Suprapubic skin (tissue), 4 donors: Measurements from ENCODE around the gene SYT11. TPM values are rescaled to one million over a fixed set of nuclear protein-coding genes. Genes with fewer than 3 reads are reported as not detected.

Experiments used
- DNase-seq, 2 donors: peaks; one replicate each; pipeline ENCODE4 v3.0.0-alpha.2; 2019; ENCODE audit warnings: low spot score in 2 of 2
- H3K27ac ChIP-seq: fragments of 200-600 bp; sonication (generic); one replicate; pipeline ENCODE4 v1.5.1; 2019
- H3K27me3 ChIP-seq: fragments of 200-600 bp; sonication (generic); one replicate; pipeline ENCODE4 v1.5.1; 2019
- H3K36me3 ChIP-seq: fragments of 200-600 bp; sonication (generic); one replicate; pipeline ENCODE4 v1.5.1; 2019
- H3K4me1 ChIP-seq: fragments of 200-600 bp; sonication (generic); one replicate; pipeline ENCODE4 v1.5.1; 2019
- H3K4me3 ChIP-seq: fragments of 200-600 bp; sonication (generic); one replicate; pipeline ENCODE4 v1.5.1; 2019; ENCODE audit warnings: mild to moderate bottlenecking
- H3K9me3 ChIP-seq: fragments of 200-600 bp; sonication (generic); one replicate; pipeline ENCODE4 v1.5.1; 2019
- EP300 ChIP-seq: sonication (generic); formaldehyde crosslinking; IDR thresholded peaks from one replicate; pipeline ENCODE4 v1.6.1; 2017; ENCODE audit warnings: antibody characterized with exemption
- POLR2A ChIP-seq, 2 donors: fragments of 450-650 bp; IDR thresholded peaks; one replicate each; pipeline ENCODE4 v1.6.1; 2017; ENCODE audit warnings: antibody characterized with exemption in 2 of 2, mild to moderate bottlenecking in 2 of 2, moderate library complexity in 2 of 2
- POLR2AphosphoS5 ChIP-seq, 3 donors: sonication (generic); formaldehyde crosslinking; IDR thresholded peaks; one replicate each; pipeline ENCODE4 v1.6.1; 2017; ENCODE audit warnings: antibody characterized with exemption in 3 of 3
- WGBS: methylation state at CpG from one replicate; pipeline ENCODE4 v1.1.5; 2018; 5-methylcytosine and 5-hydroxymethylcytosine counted together
- total RNA-seq, 4 donors: library from RNA; depleted of rRNA; stranded (reverse); fragments of >200 nt; gene quantifications; one replicate each; pipeline ENCODE4 v1.1.0, GENCODE V29; 2016
- TF ChIP-seq, protein P1 (sequence below), 2 donors: fragments of 200-600 bp in 1 of 2; fragments of 450-650 bp in 1 of 2; sonication (generic) in 1 of 2; IDR thresholded peaks; one replicate each; pipeline ENCODE4 v1.5.1; 2016 to 2019; ENCODE audit warnings: antibody characterized with exemption in 2 of 2, mild to moderate bottlenecking in 1 of 2, moderate library complexity in 1 of 2

Gene SYT11
- total RNA-seq, 4 donors from 2014 or later: 2.2 to 3.3 (median 2.7) TPM

GRCh38 chr1:155840386-155840785 is 19.0 kb upstream of the SYT11 start:
- no peak for DNase-seq
- H3K4me1 ChIP-seq: peaks cover 3% of the 10 kb centered on the region
- no peak overlapping the region for H3K4me3 ChIP-seq
- WGBS: 88% methylated on average over 5 of the region's 5 CpGs
- H3K36me3 ChIP-seq: peaks cover 7% of the 10 kb centered on the region
- H3K27ac ChIP-seq: no peak overlapping the region
- H3K9me3 ChIP-seq: no peaks in the 10 kb centered on the region
- TF ChIP-seq EP300 (no peak), POLR2AphosphoS5 (IDR thresholded peaks at IDR 0.05) (no peak), POLR2A (IDR thresholded peaks at IDR 0.05) (no peak)
- TF ChIP-seq, protein P1, sequence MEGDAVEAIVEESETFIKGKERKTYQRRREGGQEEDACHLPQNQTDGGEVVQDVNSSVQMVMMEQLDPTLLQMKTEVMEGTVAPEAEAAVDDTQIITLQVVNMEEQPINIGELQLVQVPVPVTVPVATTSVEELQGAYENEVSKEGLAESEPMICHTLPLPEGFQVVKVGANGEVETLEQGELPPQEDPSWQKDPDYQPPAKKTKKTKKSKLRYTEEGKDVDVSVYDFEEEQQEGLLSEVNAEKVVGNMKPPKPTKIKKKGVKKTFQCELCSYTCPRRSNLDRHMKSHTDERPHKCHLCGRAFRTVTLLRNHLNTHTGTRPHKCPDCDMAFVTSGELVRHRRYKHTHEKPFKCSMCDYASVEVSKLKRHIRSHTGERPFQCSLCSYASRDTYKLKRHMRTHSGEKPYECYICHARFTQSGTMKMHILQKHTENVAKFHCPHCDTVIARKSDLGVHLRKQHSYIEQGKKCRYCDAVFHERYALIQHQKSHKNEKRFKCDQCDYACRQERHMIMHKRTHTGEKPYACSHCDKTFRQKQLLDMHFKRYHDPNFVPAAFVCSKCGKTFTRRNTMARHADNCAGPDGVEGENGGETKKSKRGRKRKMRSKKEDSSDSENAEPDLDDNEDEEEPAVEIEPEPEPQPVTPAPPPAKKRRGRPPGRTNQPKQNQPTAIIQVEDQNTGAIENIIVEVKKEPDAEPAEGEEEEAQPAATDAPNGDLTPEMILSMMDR (IDR thresholded peaks at IDR 0.05): no peak
- H3K27me3 ChIP-seq: no peaks in the 10 kb centered on the region

DNA sequence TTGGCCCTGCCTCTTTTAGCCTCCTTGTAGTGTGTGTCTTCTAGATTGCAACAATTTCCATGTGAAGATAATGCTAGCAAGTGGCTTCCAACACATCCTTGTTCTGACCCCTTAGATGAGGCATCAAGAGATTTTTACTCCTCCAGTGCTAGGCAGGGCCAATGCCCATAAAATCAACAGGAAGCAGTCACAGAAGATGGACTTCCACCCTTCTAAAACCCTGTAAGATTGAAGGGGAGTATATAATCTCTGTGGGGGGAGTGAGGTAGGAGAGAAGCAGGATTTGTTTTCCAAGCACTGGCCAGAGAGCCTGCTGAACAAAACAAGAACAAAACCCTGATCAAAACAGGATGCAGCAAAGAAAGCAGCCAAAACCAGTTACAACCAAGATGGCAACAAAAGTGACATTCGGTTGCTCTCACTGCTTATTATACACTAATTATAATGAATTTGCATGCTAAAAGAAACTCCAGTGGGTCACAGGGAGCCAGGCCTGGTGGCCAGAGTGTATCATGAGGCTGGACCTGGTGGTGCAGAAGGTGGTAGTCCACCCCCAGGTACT is 14.4 kb upstream of the SYT11 start:
- no peak overlapping the region for H3K27ac ChIP-seq
- H3K36me3 ChIP-seq: peaks cover 25% of the 10 kb centered on the region
- no peaks in the 10 kb centered on the region for H3K9me3 ChIP-seq
- no peaks in the 10 kb centered on the region for H3K27me3 ChIP-seq
- peaks cover 8% of the 10 kb centered on the region for H3K4me1 ChIP-seq
- TF ChIP-seq POLR2AphosphoS5 (IDR thresholded peaks at IDR 0.05): no peak
- no peak for TF ChIP-seq EP300
- no peak for TF ChIP-seq POLR2A (IDR thresholded peaks at IDR 0.05)
- TF ChIP-seq, protein P1 (IDR thresholded peaks at IDR 0.05): no peak
- 80% methylated on average over 1 of the region's 1 CpG for WGBS
- DNase-seq: no peak
- H3K4me3 ChIP-seq: no peak overlapping the region

DNA sequence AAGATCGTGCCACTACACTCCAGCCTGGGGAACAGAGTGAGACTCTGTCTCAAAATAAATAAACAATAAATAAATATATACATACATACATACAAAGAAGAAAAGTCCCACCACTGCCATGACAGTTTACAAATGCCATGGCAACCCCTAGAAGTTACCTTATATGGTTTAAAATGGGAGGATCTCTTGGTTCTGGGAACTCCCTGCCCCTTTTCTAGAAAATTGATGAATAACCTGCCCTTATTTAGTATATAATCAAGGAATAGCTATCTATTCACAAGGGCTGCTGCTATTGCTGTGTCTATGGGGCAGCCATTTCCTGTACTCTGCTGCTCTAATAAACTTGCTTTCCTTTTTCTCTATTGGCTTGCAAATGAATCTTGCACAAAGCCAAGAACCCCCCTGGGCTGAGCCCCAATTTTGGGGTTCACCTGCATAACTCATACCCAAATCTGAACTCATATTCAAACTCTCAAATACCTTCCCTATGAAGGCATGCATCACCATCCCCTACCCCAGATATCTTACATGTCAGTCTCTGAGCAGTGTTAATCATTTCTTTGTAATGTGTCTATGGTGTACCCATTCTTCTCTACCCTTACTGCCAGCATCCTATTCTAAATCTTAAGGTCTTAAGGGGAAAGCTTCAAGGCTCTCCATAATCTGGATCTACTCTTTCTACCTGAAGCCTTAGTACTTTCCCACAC is 11.4 kb upstream of the SYT11 start:
- no peak for DNase-seq
- H3K36me3 ChIP-seq: peaks cover 48% of the 10 kb centered on the region
- H3K9me3 ChIP-seq: no peaks in the 10 kb centered on the region
- no peak overlapping the region for H3K27ac ChIP-seq
- no peaks in the 10 kb centered on the region for H3K27me3 ChIP-seq
- WGBS: 96% methylated on average over 1 of the region's 1 CpG
- TF ChIP-seq POLR2A (IDR thresholded peaks at IDR 0.05): no peak
- TF ChIP-seq POLR2AphosphoS5 (IDR thresholded peaks at IDR 0.05): no peak
- no peak for TF ChIP-seq EP300
- TF ChIP-seq, protein P1 (IDR thresholded peaks at IDR 0.05): no peak
- no peak overlapping the region for H3K4me3 ChIP-seq
- H3K4me1 ChIP-seq: peaks cover 8% of the 10 kb centered on the region

- Histone ChIP-seq H3K27me3 (no peaks in the 10 kb centered on the region), H3K27ac (no peak overlapping the region), H3K36me3 (peaks cover 60% of the 10 kb centered on the region), H3K4me1 (peaks cover 5% of the 10 kb centered on the region), H3K9me3 (no peaks in the 10 kb centered on the region), H3K4me3 (no peak overlapping the region)
- no peak for DNase-seq
- WGBS: 82% methylated on average over 3 of the region's 3 CpGs
- TF ChIP-seq EP300 (no peak), POLR2A (IDR thresholded peaks at IDR 0.05) (no peak), POLR2AphosphoS5 (IDR thresholded peaks at IDR 0.05) (no peak)
- TF ChIP-seq, protein P1 (IDR thresholded peaks at IDR 0.05): no peak
These were observed 9.0 kb upstream of the SYT11 start for GRCh38 chr1:155850345-155850744.

- peak overlapping the region; percentile 86 for H3K4me3 ChIP-seq
- H3K27ac ChIP-seq: peak overlapping the region; percentile 81
- H3K36me3 ChIP-seq: peaks cover 32% of the 10 kb centered on the region
- H3K27me3 ChIP-seq: no peaks in the 10 kb centered on the region
- no peak for DNase-seq
- H3K9me3 ChIP-seq: no peaks in the 10 kb centered on the region
- TF ChIP-seq POLR2A (IDR thresholded peaks at IDR 0.05) (no peak), EP300 (no peak), POLR2AphosphoS5 (IDR thresholded peaks at IDR 0.05) (no peak)
- TF ChIP-seq, protein P1 (IDR thresholded peaks at IDR 0.05): no peak
- WGBS: 56% methylated on average over 20 of the region's 20 CpGs
- peaks cover 38% of the 10 kb centered on the region for H3K4me1 ChIP-seq
These were observed 3.0 kb upstream of the SYT11 start for GRCh38 chr1:155856257-155856974.
